Astrocyte of the cerebellum (primary cell): ENCODE results near the gene KAT2B.
A peak's percentile ranks its signal among the peaks of the same experiment; 100 is the strongest.

Source experiments
- DNase-seq: peaks from one replicate; pipeline ENCODE4 v3.0.0-alpha.2; 2011; ENCODE audit warnings: low read depth
- H3K4me3 ChIP-seq: 2 replicates; pipeline ENCODE4 v1.5.1; 2011; ENCODE audit warnings: mild to moderate bottlenecking, low read depth, low read length, moderate library complexity
- in situ Hi-C: cut with HindIII; loops from 2 replicates; pipeline ENCODE4 v1.10.0; 2017; ENCODE audit warnings: low sequenced_read_pairs
- TF ChIP-seq, protein P1 (sequence below): IDR thresholded peaks from 2 replicates; pipeline ENCODE4 v1.5.1; 2012; ENCODE audit warnings: low read length, low read depth, moderate library complexity, mild to moderate bottlenecking; ENCODE audit errors: missing control alignments

The KAT2B gene

GRCh38 chr3:20064796-20065564 lies 24.7 kb downstream of the KAT2B start:
- no peak for DNase-seq
- TF ChIP-seq, protein P1, sequence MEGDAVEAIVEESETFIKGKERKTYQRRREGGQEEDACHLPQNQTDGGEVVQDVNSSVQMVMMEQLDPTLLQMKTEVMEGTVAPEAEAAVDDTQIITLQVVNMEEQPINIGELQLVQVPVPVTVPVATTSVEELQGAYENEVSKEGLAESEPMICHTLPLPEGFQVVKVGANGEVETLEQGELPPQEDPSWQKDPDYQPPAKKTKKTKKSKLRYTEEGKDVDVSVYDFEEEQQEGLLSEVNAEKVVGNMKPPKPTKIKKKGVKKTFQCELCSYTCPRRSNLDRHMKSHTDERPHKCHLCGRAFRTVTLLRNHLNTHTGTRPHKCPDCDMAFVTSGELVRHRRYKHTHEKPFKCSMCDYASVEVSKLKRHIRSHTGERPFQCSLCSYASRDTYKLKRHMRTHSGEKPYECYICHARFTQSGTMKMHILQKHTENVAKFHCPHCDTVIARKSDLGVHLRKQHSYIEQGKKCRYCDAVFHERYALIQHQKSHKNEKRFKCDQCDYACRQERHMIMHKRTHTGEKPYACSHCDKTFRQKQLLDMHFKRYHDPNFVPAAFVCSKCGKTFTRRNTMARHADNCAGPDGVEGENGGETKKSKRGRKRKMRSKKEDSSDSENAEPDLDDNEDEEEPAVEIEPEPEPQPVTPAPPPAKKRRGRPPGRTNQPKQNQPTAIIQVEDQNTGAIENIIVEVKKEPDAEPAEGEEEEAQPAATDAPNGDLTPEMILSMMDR: no peak
- in situ Hi-C loops: no loop called here
- H3K4me3 ChIP-seq: no peak overlapping the region

- in situ Hi-C loops: no loop called here
- no peak for DNase-seq
- TF ChIP-seq, protein P1: no peak
- H3K4me3 ChIP-seq: no peak overlapping the region
Measured at GRCh38 chr3:20066079-20066478, 25.8 kb downstream of the KAT2B start.

DNA sequence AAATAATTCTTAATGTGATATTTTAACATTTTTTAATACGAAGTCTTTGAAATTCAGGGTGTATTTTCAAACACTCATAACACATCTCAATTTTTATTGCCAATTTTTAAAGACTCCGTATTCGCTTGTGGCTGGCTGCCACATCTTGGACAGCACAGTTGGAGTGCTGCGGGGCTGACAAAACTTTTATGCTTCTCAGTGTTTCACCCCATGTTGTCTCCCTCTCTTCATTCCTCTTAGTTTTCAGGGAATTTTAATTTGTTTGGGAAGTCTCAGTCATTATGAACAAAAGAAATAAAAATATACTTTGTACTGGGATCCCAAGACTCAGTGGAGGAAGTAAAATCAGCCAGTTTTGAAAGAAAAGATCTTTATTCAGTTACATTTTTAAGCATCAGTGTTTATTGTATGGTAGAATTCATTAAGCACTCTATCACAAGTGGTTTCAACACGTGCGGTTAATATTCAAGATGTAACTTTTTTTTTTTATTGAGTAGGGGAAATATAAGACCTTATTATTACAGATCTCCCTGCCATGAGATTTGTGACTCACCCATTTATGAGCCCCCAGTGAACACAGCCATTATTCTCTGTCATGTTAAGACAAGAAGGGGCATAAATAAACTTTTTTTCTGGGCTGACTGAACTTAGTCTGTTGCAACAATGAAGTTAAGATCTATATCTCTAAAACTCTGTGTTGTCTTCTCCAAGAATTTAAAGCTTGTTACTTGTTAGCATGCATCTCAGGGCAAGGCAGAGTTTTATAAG lies 26.8 kb downstream of the KAT2B start:
- H3K4me3 ChIP-seq: no peak overlapping the region
- TF ChIP-seq, protein P1: no peak
- in situ Hi-C loops: no loop called here
- peak; percentile 44 for DNase-seq

DNA sequence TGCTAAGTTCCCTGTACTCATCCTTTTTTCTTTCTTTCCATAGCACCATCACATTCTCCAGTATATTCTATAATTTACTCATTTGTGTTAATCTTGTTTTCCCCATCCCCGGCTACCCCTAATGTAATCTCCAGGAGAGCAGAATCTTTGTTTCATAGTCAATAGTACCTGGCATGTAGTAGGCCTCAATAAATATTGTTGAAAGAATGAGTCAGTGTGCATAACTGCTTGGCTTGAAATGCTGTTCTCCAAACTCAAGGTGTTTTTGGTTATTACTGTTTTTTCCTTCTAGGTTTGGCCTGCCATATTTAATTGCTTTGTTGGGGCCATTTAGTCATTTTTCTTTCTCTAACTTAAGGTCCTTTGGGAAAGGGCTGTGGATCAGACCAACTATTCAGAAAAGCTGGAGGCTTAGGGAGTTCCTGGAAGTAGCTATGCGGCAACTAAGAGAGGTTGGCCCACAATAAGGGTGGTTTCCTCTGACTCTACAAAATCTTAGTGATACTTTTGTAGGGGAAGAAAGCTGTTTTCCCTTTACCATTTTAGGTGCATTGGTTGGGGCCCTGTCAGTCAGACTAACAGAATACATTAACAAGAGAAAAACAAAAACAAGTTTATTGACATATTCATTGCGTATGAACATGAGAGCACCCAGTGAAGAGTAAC lies 28.4 kb downstream of the KAT2B start:
- TF ChIP-seq, protein P1: no peak
- H3K4me3 ChIP-seq: no peak overlapping the region
- in situ Hi-C loops: no loop called here
- DNase-seq: no peak

DNA sequence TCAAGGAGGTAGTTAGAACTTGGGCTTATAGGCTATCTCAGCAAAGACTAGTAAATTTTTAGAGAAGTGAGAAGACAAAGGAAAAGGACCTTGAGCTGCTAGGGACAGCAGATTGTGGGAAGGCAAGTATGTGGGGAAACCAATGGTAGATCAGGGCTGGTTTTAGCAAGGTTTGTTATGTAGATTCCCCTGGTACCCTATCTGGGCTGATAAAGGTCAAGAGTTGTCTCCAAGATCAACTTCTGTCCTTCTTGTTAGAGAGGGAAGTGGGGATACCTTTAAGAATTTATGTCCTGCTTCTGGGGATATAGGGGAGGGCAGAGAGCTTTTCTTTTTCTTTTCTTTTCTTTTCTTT lies 28.9 kb downstream of the KAT2B start:
- in situ Hi-C loops: no loop called here
- TF ChIP-seq, protein P1: no peak
- DNase-seq: no peak
- H3K4me3 ChIP-seq: no peak overlapping the region

- no peak for DNase-seq
- H3K4me3 ChIP-seq: no peak overlapping the region
- in situ Hi-C loops: no loop called here
- TF ChIP-seq, protein P1: no peak
Measured at GRCh38 chr3:20071175-20071574, 30.9 kb downstream of the KAT2B start.
